Body of pancreas (tissue), 4 donors: ENCODE data around the gene KLF16.

ENCODE experiments used
- POLR2A ChIP-seq, 3 donors: fragments of 450-650 bp; IDR thresholded peaks; one replicate each; pipeline ENCODE4 v1.6.1; 2016; ENCODE audit warnings: antibody characterized with exemption in 3 of 3, mild to moderate bottlenecking in 2 of 3
- TF ChIP-seq, protein P1 (sequence below), 7 experiments: fragments of 450-650 bp in 4 of 7; fragments of 200-600 bp in 3 of 7; sonication (generic) in 3 of 7; IDR thresholded peaks; one replicate each; pipeline ENCODE4 v1.5.1; 2016 to 2019; ENCODE audit warnings: antibody characterized with exemption in 7 of 7

DNA sequence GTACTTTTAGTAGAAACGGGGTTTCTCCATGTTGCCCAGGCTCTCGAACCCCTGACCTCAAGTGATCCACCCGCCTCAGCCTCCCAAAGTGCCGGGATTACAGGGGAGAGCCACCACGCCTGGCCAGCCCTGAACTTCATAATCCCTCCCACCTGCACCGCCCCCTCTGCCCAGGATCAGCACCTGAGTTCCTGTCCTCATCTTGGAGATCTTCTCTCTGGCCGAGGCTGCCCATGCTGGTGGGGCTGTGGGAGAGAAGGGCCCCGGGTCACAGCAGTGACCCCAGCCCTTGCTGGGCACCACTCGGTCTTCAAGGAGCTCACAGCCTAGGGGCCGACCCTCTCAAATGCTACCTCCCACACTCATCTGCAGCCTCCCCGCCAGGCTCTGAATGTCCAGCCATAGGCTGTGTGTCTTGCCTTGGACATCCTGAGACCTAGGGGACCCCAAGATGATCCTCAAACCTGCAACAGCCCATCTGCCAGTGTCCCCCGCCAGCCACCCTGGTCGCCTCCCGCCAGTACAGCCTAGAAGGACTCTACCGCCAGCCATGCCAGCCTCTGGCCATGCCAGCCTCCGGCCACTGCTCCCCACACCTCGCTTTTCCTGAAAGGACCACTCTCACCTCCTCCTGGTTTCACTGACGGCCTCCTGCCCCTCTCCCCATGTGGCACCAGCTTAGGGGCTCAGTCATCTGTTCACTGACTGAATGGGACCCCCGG lies 52.8 kb downstream of the KLF16 start:
- TF ChIP-seq, protein P1, sequence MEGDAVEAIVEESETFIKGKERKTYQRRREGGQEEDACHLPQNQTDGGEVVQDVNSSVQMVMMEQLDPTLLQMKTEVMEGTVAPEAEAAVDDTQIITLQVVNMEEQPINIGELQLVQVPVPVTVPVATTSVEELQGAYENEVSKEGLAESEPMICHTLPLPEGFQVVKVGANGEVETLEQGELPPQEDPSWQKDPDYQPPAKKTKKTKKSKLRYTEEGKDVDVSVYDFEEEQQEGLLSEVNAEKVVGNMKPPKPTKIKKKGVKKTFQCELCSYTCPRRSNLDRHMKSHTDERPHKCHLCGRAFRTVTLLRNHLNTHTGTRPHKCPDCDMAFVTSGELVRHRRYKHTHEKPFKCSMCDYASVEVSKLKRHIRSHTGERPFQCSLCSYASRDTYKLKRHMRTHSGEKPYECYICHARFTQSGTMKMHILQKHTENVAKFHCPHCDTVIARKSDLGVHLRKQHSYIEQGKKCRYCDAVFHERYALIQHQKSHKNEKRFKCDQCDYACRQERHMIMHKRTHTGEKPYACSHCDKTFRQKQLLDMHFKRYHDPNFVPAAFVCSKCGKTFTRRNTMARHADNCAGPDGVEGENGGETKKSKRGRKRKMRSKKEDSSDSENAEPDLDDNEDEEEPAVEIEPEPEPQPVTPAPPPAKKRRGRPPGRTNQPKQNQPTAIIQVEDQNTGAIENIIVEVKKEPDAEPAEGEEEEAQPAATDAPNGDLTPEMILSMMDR (IDR thresholded peaks at IDR 0.05): no peak
- TF ChIP-seq POLR2A (IDR thresholded peaks at IDR 0.05): no peak
